ENCODE measurements around the gene MRPL41. TPM values are rescaled to one million over a fixed set of nuclear protein-coding genes. Genes with fewer than 3 reads are reported as not detected.

Gene MRPL41
- total RNA-seq, 2 donors from 2014 or later: 75.8 to 133 TPM

DNA sequence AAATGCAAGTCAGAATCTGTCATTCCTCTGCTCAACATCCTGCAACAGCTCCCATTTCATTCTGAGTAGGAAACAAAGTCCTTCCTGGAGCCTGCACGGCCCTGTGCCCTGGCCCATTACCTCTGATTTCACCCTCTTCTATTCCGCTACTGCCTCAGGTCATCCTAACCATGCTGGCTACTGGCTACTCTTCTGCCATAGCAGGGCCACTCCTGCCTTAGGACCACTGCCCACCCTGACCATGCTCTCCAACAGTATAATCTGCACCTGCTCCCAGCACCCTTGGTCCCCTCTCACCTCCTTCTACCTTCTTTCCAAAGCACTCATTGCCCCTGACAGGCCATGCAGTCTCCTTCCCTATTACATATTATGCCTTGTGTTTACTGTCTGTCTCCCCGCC, 18.9 kb downstream of the MRPL41 start:
- H3K9me3 ChIP-seq: no peaks in the 10 kb centered on the region
- H3K27me3 ChIP-seq (replicated peaks; ENCODE audit: insufficient read depth): no peaks in the 10 kb centered on the region
- no peaks in the 10 kb centered on the region for H3K4me1 ChIP-seq (replicated peaks)
- intact Hi-C loops (cut with DNase I): no loop called here
- TF ChIP-seq, protein P1, sequence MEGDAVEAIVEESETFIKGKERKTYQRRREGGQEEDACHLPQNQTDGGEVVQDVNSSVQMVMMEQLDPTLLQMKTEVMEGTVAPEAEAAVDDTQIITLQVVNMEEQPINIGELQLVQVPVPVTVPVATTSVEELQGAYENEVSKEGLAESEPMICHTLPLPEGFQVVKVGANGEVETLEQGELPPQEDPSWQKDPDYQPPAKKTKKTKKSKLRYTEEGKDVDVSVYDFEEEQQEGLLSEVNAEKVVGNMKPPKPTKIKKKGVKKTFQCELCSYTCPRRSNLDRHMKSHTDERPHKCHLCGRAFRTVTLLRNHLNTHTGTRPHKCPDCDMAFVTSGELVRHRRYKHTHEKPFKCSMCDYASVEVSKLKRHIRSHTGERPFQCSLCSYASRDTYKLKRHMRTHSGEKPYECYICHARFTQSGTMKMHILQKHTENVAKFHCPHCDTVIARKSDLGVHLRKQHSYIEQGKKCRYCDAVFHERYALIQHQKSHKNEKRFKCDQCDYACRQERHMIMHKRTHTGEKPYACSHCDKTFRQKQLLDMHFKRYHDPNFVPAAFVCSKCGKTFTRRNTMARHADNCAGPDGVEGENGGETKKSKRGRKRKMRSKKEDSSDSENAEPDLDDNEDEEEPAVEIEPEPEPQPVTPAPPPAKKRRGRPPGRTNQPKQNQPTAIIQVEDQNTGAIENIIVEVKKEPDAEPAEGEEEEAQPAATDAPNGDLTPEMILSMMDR (IDR thresholded peaks at IDR 0.05): no peak
- no peak for TF ChIP-seq POLR2A (IDR thresholded peaks at IDR 0.05)
- no peak for TF ChIP-seq POLR2AphosphoS5 (IDR thresholded peaks at IDR 0.05)
- no peak overlapping the region for H3K4me3 ChIP-seq
- no peak overlapping the region for H3K27ac ChIP-seq
- peaks cover 5% of the 10 kb centered on the region in 2 donors for H3K36me3 ChIP-seq
- no peak for DNase-seq (ENCODE audit: low spot score)
- 98% methylated on average over 3 of the region's 3 CpGs for WGBS

DNA sequence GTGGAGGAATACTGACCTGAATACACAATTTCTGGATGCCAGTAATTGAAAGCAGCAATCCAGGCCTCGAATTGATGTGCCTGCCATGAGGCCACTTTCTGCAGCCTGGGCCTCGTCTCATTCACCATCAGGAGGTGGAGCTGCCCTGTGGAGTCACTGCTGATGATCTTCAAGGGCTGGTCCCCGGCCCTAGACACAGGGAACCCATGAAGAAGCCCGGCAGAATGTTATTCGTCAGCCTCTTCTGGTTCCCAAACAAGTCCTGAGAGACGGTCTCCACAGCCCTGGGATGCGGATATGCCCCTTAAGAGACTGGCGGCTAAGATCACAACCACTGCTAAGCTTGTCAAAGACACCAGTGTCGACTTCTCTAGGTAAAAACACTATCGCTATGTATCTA, 22.5 kb downstream of the MRPL41 start:
- intact Hi-C loops (cut with DNase I): no loop called here
- no peaks in the 10 kb centered on the region for H3K27me3 ChIP-seq (replicated peaks; ENCODE audit: insufficient read depth)
- no peak for DNase-seq (ENCODE audit: low spot score)
- no peaks in the 10 kb centered on the region for H3K9me3 ChIP-seq
- no peak overlapping the region for H3K4me3 ChIP-seq
- 90% methylated on average over 10 of the region's 10 CpGs for WGBS
- peaks cover 8% of the 10 kb centered on the region for H3K4me1 ChIP-seq (replicated peaks)
- H3K36me3 ChIP-seq: peaks cover 5% of the 10 kb centered on the region in 2 donors
- H3K27ac ChIP-seq: no peak overlapping the region
- TF ChIP-seq, protein P1 (IDR thresholded peaks at IDR 0.05): no peak

DNA sequence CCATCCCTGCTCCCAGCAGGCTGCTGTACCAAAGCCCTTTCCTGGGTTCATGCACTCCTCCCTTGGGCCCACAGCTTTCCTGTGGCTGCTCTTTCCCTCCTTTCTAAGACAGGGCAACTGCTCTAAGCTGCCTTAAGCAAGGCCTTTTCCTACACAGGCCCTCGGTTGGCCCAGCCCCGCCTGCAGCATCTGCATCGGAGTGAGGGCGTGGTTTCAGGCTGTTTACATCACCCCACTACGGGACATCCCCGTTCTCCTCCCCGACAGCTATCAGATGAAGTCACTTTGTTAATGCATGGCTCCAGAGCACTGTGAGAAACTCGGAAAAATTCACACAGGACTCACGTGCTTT, 23.7 kb downstream of the MRPL41 start:
- TF ChIP-seq, protein P1 (IDR thresholded peaks at IDR 0.05): no peak
- TF ChIP-seq POLR2A (IDR thresholded peaks at IDR 0.05): no peak
- no peak for TF ChIP-seq POLR2AphosphoS5 (IDR thresholded peaks at IDR 0.05)
- H3K4me1 ChIP-seq (replicated peaks): peaks cover 11% of the 10 kb centered on the region
- no peak overlapping the region for H3K27ac ChIP-seq
- H3K36me3 ChIP-seq: peaks cover 5% of the 10 kb centered on the region in 2 donors
- WGBS: 81% methylated on average over 9 of the region's 9 CpGs
- H3K4me3 ChIP-seq: no peak overlapping the region
- no peaks in the 10 kb centered on the region for H3K9me3 ChIP-seq
- DNase-seq (ENCODE audit: low spot score): no peak
- H3K27me3 ChIP-seq (replicated peaks; ENCODE audit: insufficient read depth): no peaks in the 10 kb centered on the region
- intact Hi-C loops (cut with DNase I): no loop called here

DNA sequence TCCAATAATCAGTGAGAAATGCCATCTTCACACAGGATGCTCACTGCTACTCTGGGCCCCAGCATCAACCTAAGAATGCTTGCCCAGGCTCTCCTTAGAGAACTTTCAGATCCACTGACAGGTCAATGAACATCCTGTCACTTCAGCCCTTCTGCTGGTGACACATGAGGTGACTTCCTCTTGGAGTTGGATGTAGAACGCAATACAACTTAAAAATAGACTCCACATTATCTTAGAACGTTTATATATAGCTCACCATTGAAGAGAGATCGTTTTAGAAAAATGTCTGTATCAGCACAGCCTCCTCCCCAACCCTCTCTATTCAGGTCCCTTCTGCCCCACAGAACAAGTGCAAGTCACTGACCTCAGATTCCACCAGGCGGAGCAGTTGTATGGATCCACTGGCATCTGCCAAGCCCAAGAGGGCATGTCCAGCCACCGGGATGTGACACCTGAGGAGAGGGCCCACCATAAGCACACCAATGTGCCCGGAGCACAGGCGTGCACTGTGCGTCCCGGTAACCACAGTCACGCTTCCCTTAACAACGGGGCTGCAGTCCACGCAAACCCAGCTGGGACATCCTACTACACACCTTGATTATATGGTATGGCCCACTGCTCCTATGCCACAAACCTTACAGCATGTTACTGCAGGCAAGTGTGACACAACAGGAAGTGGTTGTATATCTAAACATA, 24.2 kb downstream of the MRPL41 start:
- Histone ChIP-seq H3K9me3 (no peaks in the 10 kb centered on the region), H3K4me1 (replicated peaks) (peaks cover 11% of the 10 kb centered on the region), H3K27ac (no peak overlapping the region), H3K36me3 (peaks cover 5% of the 10 kb centered on the region in 2 donors), H3K4me3 (no peak overlapping the region), H3K27me3 (replicated peaks; ENCODE audit: insufficient read depth) (no peaks in the 10 kb centered on the region)
- TF ChIP-seq POLR2AphosphoS5 (IDR thresholded peaks at IDR 0.05): no peak
- no peak for TF ChIP-seq POLR2A (IDR thresholded peaks at IDR 0.05)
- no peak for DNase-seq (ENCODE audit: low spot score)
- 88% methylated on average over 12 of the region's 12 CpGs for WGBS
- intact Hi-C loops (cut with DNase I): no loop called here

DNA sequence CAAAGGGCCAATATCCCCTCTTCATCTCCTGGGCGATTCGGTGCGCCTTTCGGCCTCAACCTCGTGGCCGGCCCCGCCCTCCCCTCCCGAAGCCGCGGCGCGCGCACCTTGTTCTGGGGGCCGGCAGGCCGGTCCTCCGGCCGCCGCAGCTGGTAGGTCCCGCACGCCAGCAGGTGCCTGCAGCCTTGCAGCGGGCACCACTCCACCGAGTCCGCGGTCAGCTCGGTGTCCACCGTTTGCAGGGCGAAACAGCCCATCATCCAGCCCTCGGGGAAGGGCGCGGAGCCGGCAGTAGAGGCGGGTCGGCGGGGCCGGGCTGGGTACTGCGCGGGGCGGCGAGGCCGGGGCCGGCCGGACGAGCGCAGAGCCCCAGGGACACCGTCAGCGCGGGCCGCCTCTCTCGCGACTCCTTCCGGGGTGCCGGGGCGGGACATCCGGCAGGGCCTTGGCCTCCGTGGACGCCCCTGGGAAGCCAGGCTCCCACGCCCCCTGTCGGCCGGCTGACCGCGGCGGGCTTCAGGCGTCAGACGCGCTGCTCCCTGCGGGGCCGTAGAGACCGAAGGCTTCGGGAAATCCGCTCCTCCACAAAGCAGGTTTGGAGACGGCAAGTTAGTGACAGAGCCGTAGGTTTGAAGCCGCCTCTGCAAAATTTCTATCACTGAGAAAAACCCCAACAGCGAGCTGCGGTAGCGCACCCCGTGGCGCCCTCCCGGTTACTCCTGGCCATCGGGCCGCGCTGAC, 27.0 kb downstream of the MRPL41 start, which contains the start of gene DPH7:
Gene DPH7 (minus strand): TSS at position 408 of the 741 bp plus-strand sequence. CDS start 148 bp downstream, at position 260.
- peak within 1 kb of the TSS; percentile 81 to 90 for H3K4me3 ChIP-seq
- intact Hi-C loops (cut with DNase I): no loop called here
- 1% methylated on average over 58 of the region's 82 CpGs for WGBS

More for the DNA sequence above, 27.0 kb downstream of the MRPL41 start, which contains the start of gene DPH7:
- Histone ChIP-seq H3K9me3 (no peaks in the 10 kb centered on the region), H3K27me3 (replicated peaks; ENCODE audit: insufficient read depth) (no peaks in the 10 kb centered on the region), H3K36me3 (peaks cover 0 to 5% of the 10 kb centered on the region in 2 donors), H3K27ac (peak within 1 kb of the TSS; percentile 73 to 78), H3K4me1 (replicated peaks) (peaks cover 11% of the 10 kb centered on the region)
- TF ChIP-seq POLR2A (IDR thresholded peaks at IDR 0.05) (peak; percentile 33), POLR2AphosphoS5 (IDR thresholded peaks at IDR 0.05) (peak; percentile 81)
- TF ChIP-seq, protein P1 (IDR thresholded peaks at IDR 0.05): peak; percentile 84 to 98 (median 96)
- peak; percentile 93 for DNase-seq (ENCODE audit: low spot score)
